NCI-H82 treated with DMSO at 0.1 percent for 48 hours (cell line): ENCODE data around the gene C4BPA.
A peak's percentile ranks its signal among the peaks of the same experiment; 100 is the strongest.

Experiments used
- DNase-seq: peaks from one replicate; lab custom pipeline; 2025; ENCODE audit not compliant: unreplicated experiment; lab: John Stamatoyannopoulos, UW

C4BPA gene

DNA sequence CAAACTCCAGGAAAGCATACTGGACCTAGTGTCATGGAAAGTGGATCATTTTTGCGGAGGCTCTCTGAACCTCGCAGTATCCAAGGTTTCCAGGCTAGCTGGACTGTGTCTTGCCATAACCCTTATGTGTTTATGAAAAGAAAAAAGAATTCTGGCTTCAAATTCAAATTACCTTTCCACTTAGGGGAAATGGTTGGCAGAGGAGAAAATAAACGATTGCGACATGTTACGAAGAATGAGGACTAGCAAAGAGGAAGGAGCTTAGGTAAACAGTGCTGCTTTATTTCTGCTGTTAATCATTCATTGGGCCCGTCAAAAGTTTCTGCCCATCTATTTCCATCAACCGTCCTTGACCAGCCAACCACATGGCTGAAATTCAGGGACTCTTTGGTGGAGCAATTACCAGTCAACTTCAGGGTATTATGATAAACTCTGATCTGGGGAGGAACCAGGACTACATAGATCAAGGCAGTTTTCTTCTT lies at the start of gene C4BPA:
Gene C4BPA (plus strand): TSS at position 342 of the 482 bp plus-strand sequence. CDS start 8,793 bp downstream, outside the sequence.
- no peak for DNase-seq

DNA sequence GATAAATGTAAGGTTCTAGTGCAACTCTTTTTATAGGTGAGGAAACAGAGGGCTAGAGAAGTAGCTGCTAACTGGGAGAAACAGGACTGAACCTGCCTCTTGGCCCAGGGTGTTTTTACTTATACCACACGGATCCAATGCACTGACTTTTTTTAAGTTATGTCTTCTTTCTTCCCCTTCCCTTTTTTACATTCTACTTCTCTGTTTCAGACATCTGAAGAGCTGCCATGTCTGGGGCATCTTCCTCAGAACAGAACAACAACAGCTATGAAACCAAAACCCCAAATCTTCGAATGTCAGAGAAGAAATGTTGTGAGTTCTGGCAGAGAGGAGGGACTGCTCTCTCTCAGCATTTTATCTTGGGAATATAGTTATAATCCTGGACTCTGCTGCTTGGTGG lies 49.5 kb upstream of the C4BPA start:
- no peak for DNase-seq

GRCh38 chr1:207055386-207056001 lies 48.5 kb upstream of the C4BPA start:
- no peak for DNase-seq

DNA sequence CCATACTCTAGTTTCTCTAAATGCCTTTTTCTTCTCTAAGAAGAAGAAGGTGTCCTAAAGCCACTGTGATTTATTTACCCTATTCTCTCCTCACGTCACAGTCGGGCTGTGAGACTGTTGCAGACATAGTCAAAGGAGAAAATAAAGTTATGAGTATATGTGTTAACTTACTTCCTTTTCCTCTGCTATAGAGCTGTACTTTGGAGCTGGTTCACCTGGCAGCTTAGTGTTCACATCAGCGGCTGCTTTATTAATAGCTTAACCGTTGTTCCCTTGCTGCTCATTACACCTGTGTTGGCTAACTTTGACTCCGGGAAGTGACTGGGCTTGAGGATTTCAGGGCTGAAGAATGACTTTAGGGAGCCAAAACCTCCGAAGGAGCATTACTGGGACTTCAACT lies 47.4 kb upstream of the C4BPA start:
- DNase-seq = no peak

DNA sequence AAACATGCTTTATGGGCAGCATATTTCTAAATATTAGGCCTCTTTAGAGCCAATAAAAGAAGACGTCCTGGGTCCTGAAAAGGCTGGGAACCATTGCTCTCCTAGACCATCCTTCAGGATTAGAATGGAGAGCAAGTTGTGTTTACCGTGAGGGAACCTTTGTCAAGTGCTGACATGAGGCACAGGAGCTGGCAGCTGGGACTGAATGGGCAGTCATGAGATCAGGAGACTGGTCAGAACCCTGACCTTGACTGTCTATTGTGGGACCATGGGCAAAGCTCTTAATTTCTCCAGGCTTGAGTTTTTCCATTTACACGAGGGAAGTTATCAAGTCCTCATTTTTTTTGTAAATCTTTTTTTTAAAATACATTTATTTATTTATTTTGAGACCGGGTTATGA lies 45.8 kb upstream of the C4BPA start:
- DNase-seq = no peak

DNA sequence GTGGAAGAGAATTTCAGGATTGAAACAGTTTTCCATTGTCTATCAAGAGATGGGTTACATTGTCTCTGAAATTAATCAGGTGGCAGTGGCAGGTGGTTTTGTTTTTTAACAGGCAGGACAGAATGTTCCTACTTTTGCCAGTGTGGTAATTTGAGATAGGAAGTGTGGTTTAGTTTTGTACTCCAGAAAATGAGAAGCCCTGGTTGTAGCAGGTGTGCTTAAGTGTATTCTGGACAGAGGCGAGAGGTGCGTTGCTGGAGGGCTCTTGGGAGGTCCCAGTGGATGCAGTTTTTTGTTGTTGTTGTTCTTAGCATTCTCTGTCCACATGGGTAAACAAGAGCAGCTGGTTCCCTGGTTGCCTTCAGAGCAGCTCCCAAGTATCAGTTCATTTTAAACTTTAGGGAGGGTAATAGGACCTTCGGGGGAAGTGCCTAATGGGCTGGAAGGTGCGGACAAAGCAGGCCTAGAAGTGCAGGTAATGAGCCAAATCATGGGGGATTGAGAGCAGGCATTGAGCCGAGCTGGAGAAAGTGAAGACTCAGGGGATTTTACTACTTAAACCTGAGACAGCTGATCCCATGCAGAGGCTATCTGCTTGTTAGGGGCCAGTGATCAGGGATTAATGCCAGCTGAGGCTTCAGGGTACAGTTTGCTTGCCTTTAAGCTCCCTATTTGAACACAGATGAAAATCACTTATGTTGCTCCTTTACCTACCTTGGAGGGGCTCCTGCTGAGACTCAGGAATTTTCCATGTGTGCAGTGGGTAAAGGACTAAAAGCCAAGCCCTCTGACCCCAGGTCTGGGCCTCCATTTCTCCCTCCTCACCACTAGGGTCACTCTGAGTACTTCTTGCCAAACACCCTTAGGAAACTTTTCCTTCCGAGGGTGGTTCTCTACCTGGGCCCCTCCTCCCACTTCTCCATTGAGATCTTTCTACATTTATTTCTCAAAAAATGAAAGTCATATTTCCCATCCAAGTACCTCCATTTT lies 44.9 kb upstream of the C4BPA start:
- DNase-seq = peak; percentile 38

- DNase-seq = no peak
Observed at GRCh38 chr1:207059881-207060280, 44.2 kb upstream of the C4BPA start.

GRCh38 chr1:207060596-207060995 lies 43.4 kb upstream of the C4BPA start:
- DNase-seq = no peak

DNA sequence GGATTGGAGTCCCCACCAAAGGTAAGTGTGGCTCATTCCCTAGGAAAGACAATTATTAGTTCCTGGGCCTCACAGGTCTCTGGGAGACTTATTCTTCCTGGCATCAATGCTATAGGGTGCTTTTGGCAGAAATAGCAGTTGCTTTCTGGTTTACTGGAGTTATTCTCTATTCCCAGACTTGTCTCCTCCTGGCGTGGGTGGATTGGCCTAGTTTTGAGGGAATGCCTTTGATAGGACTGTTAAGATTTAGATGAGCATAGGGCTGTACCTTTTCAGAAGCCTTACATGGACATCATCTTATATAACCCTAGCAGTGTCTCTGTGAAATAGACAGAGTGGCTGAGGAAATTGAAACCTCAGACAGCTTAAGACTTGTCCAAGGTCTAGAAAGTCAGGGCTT lies 42.0 kb upstream of the C4BPA start:
- no peak for DNase-seq

- no peak for DNase-seq
Observed at GRCh38 chr1:207063014-207063413, 41.0 kb upstream of the C4BPA start.

DNA sequence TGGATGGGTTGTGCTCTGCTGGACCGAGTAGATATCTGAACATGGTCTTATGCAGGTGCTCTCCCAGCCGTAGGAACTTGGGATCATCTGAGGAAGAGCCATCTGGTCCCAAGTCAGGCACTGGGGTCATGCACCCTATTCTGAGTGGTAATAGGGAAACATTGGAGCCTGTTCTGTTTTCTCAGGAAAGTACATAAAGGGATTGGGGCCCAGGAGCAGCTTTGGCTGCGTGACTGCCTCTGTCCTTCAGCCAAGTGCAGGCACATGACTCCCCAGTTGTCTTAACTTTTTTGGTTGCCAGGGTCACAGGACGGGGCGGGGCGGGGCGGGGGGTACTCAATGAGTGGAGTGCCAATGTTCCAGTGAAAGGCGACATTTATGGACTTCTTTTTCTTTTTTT lies 39.5 kb upstream of the C4BPA start:
- no peak for DNase-seq

DNA sequence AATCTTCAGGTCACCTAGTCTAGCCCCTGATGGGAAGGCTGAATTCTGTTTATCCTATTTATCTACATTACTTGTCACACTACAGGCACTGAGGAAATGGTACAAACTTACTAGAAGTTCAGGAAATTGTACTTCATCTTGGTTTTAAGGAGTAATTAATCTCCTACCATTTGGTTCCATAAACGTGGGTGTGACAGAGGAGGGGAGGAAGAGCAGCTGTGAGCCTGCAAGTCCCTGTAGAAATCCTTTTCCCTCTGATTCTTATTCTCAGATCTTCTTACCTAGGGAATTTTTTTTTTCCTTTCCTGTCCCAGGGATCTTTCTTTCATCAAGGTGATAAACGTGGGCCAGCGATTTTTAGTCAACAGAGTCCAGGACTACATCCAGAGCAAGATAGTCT lies 36.8 kb upstream of the C4BPA start:
- no peak for DNase-seq

GRCh38 chr1:207067665-207068064 lies 36.4 kb upstream of the C4BPA start:
- DNase-seq = peak; percentile 47

DNA sequence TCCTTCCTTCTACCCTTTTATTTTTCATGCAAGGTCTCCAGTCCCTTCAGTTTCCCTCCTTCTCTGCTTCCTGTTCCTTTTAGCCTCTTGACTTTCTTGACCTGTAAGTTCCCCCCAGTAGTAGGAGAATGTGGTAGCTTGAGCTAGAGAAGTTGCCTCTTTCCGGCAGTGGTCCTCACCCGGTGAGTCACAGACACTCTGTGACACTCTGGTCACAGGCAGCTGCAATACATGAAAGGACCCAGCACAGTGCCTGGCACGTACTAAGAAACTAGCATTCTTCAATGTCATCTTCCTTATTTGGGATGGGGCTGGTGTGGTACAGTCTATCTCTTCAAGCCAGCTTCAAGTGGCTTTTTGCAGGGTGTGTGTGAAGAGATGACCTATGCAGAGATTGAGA lies 35.0 kb upstream of the C4BPA start:
- no peak for DNase-seq

GRCh38 chr1:207069858-207070506 lies 34.1 kb upstream of the C4BPA start:
- no peak for DNase-seq

DNA sequence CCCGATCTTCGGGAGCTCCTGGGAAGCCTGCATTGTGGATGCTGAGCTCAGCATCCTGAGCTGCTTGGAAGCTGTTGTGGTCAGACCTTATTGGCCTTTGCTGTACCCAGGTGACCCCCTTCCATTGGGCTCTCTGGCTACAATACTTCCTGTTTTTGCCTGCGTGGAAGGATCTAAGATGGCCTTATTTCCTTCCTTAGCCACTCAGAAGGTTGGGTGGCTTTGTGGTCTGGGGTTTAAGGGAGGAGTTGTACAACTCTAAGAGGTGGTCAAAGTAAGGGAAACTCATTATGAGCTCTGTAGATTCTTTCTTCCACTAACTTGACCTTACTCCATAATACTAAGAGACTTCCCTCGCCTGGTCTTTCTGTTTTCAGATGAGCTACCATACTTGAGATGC lies 33.2 kb upstream of the C4BPA start:
- no peak for DNase-seq

DNA sequence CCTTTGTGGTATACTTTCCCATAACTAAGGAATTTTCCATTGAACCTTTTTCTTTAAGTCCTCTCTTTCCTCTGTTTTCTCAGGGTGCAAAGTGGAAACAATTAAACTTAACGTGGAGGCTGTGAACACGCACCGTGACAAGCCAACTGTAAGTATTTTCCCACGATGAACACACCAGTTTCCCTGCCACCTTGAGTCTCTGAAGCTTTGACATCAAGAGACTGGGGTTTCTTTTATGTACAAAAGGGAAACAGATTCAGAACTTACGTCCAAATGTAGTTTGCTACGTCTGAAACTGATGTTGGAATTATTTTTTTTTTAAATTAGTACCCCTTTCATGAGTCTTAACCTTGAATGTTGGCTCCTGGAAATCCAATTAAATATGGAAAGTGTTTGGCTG lies 32.6 kb upstream of the C4BPA start:
- DNase-seq = no peak

GRCh38 chr1:207072233-207072632 lies 31.8 kb upstream of the C4BPA start:
- DNase-seq = no peak

GRCh38 chr1:207073906-207074820 lies 29.9 kb upstream of the C4BPA start:
- DNase-seq = no peak

DNA sequence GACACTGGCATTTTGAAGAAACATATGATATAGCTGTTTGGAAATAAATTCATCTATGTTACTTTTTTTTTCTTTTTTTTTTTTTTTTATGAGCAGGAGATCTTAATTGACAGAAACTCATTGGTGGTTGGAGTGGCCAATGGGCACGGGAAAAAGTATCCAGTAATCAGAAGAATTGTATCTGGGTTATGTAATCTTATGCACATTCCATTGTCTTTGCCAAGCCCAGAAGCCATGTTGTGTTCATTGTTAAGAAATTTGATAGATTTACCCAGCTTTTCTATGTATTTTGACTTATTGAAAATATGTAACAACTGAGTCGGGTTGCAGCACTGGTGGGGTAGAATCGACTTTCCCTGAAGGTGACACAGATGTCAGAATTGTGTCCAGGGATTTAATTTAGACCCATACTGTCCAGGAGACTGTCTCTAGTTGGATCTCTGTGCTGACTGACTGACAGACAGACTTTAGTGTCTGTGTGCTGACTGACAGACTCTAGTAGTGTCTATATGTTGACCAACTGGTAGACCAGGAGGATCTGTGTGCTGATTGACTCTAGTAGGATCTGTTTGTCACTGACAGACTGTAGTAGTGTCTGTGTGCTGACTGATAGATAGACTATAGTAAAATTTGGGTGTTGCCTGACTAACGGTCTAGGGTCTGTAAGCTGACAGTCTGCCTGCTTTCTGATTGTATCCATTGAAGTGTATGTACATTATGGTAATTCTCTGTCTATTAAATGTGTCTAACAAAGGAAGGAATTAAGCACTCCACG lies 27.7 kb upstream of the C4BPA start:
- no peak for DNase-seq
